ENCODE data around the gene DGKQ. TPM values are rescaled to one million over a fixed set of nuclear protein-coding genes. Genes with fewer than 3 reads are reported as not detected.
"Not testable (repeated sequence)": the region's sequence is repeated elsewhere in the genome, so short reads cannot be mapped to it uniquely, and the experiment has no call there.

Gene DGKQ
- total and polyA plus RNA-seq, 2 of the 8 experiments (the other 6 are each of a cell fraction or from before 2014, with no cell fraction given), result 7.3 to 9.7 TPM

DNA sequence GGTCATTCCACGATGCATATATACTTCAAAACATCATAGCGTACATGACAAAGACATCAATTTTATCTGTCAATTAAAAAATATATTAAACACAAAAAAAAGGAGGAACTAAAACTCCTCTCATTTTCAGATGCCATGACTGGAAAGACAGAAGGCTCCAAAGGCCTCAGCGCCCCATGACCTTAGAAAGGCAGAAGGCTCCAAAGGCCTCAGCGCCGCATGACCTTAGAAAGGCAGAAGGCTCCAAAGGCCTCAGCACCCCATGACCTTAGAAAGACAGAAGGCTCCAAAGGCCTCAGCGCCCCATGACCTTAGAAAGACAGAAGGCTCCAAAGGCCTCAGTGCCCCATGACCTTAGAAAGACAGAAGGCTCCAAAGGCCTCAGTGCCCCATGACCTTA lies 54.8 kb downstream of the DGKQ start:
- not testable (repeated sequence) for H3K36me3 ChIP-seq (ENCODE audit: control insufficient read depth in 2 of 4, insufficient read depth in 4 of 4, low read length in 3 of 4); H3K56ac ChIP-seq (replicated peaks; ENCODE audit: insufficient read length, low read depth, low read length); H4K5ac ChIP-seq (ENCODE audit: insufficient read length, low read depth, low read length); H3K27me3 ChIP-seq (replicated peaks in 1 of 4; ENCODE audit: control insufficient read depth in 3 of 4, extremely low read depth in 1 of 4, insufficient read depth in 3 of 4, low read length in 3 of 4); H4K8ac ChIP-seq (ENCODE audit: extremely low read depth, insufficient read depth, low read length); H2AK5ac ChIP-seq (ENCODE audit: low read depth, low read length); H2BK12ac ChIP-seq (ENCODE audit: low read depth, low read length); H2BK120ac ChIP-seq (replicated peaks; ENCODE audit: low read depth, low read length); H3K23me2 ChIP-seq (ENCODE audit: low read depth, low read length); H3K4me2 ChIP-seq (ENCODE audit: insufficient read depth in 1 of 2, low read depth in 2 of 2, low read length in 2 of 2); DNase-seq (ENCODE audit: low read depth in 1 of 2, low spot score in 2 of 2); H3K18ac ChIP-seq (ENCODE audit: extremely low read depth, low read length); H3K4me1 ChIP-seq (replicated peaks in 1 of 4; ENCODE audit: control insufficient read depth in 3 of 4, insufficient read depth in 4 of 4, low read length in 3 of 4); H2BK5ac ChIP-seq (ENCODE audit: low read depth, low read length); H3K9ac ChIP-seq (replicated peaks in 1 of 4; ENCODE audit: extremely low read depth in 1 of 4, low read depth in 3 of 4, low read length in 3 of 4); H3K14ac ChIP-seq (ENCODE audit: insufficient read length); H3K23ac ChIP-seq (ENCODE audit: insufficient read length); FAIRE-seq; H2BK15ac ChIP-seq (ENCODE audit: low read length); H3K4me3 ChIP-seq (ENCODE audit: extremely low read depth in 1 of 4, insufficient read depth in 2 of 4, low read depth in 3 of 4, low read length in 4 of 4); H2BK20ac ChIP-seq (ENCODE audit: low read length); H2AFZ ChIP-seq (ENCODE audit: low read length); H4K91ac ChIP-seq (replicated peaks; ENCODE audit: insufficient read length, low read length); H3K4ac ChIP-seq (replicated peaks; ENCODE audit: insufficient read length, low read depth, low read length); H3K9me3 ChIP-seq (ENCODE audit: insufficient read depth in 2 of 2, low read depth in 1 of 2, low read length in 1 of 2); H3K27ac ChIP-seq (ENCODE audit: low read depth, low read length)
- Histone ChIP-seq H4K20me1 (replicated peaks in 1 of 2; ENCODE audit: control insufficient read depth in 1 of 2, insufficient read depth in 2 of 2, low read length in 2 of 2) (peaks cover 8 to 12% of the 10 kb centered on the region in 2 experiments), H3K79me2 (ENCODE audit: control insufficient read depth in 1 of 2, insufficient read depth in 2 of 2, low read length in 2 of 2) (peaks cover 15 to 78% of the 10 kb centered on the region in 2 experiments), H3K79me1 (ENCODE audit: low read depth, low read length) (peaks cover 16% of the 10 kb centered on the region)
- ChIA-PET CTCF (ENCODE audit: partially characterized antibody) (interaction anchor here (0.6 to 1.1 kb wide), 3 partner anchors 8 to 14 kb away, joined by 3 to 4 read pairs (median 4); partner anchors contain the start of genes GAK and TMEM175), POLR2A (ENCODE audit: partially characterized antibody) (interaction anchor here (1.2 kb wide), 1 partner anchor 12 kb away, joined by 3 read pairs; no protein-coding TSS in a partner anchor)
- 88% methylated on average over 6 of the region's 6 CpGs; no CpG with 5 or more reads in 1 of the 2 experiments for WGBS, 2 experiments (ENCODE audit: extremely low coverage in 1 of 2, insufficient coverage in 1 of 2, insufficient read length in 1 of 2, insufficient replicate concordance in 2 of 2, low coverage in 1 of 2, low lambda C conversion rate in 2 of 2, missing lambda C conversion rate in 1 of 2)

All from H1 (cell line).